Gastrocnemius medialis (tissue), 4 donors: ENCODE data around the gene PGAP2. TPM values are rescaled to one million over a fixed set of nuclear protein-coding genes. Genes with fewer than 3 reads are reported as not detected.
A peak's percentile ranks its signal among the peaks of the same experiment; 100 is the strongest.

Source experiments
- ATAC-seq, 2 donors: fragments of 150-250 bp; one replicate each; pipeline ENCODE4 v1.9.1; 2016
- DNase-seq, 2 donors: peaks; one replicate each; pipeline ENCODE4 v3.0.0-alpha.2; 2019
- H3K27ac ChIP-seq, 4 donors: fragments of 200-600 bp; sonication (generic); 1 replicate in 1 of 4; 2 replicates in 3 of 4; pipeline ENCODE4 v1.5.1; 2016 to 2018; ENCODE audit warnings: mild to moderate bottlenecking in 2 of 4, moderate library complexity in 1 of 4
- H3K27me3 ChIP-seq, 3 donors: fragments of 200-600 bp; sonication (generic) in 2 of 3; 1 replicate in 1 of 3; 2 replicates in 2 of 3; pipeline versions ENCODE4 v1.5.1 to v1.6.0; 2016 to 2019; ENCODE audit warnings: mild to moderate bottlenecking in 1 of 3, moderate library complexity in 1 of 3
- H3K36me3 ChIP-seq, 2 donors: fragments of 200-600 bp; sonication (generic) in 1 of 2; one replicate each; pipeline ENCODE4 v1.5.1; 2017 to 2018
- H3K4me1 ChIP-seq, 2 donors: fragments of 200-600 bp; sonication (generic) in 1 of 2; one replicate each; pipeline ENCODE4 v1.5.1; 2016 to 2017; ENCODE audit warnings: mild to moderate bottlenecking in 2 of 2
- H3K4me3 ChIP-seq, 4 donors: fragments of 200-600 bp; sonication (generic) in 3 of 4; 1 replicate in 1 of 4; 2 replicates in 3 of 4; pipeline ENCODE4 v1.5.1; 2016 to 2019; ENCODE audit warnings: mild to moderate bottlenecking in 2 of 4
- H3K9me3 ChIP-seq, 3 donors: fragments of 200-600 bp; sonication (generic) in 2 of 3; 1 replicate in 1 of 3; 2 replicates in 2 of 3; pipeline ENCODE4 v1.5.1; 2016 to 2019
- POLR2A ChIP-seq, 2 donors: fragments of 450-650 bp; IDR thresholded peaks; one replicate each; pipeline ENCODE4 v1.6.1; 2017; ENCODE audit warnings: antibody characterized with exemption in 2 of 2, mild to moderate bottlenecking in 2 of 2, moderate library complexity in 2 of 2
- in situ Hi-C, 4 donors: fragments of 200-750 bp; cut with MboI; loops; one replicate each; pipeline versions ENCODE4 v1.15.0 to v1.8.0; 2017; ENCODE audit warnings: low sequenced_read_pairs in 4 of 4
- intact Hi-C: fragments of 100-400 bp; cut with DNase I; formaldehyde crosslinking; loops from one replicate; pipeline ENCODE4 v1.15.1; 2023; ENCODE audit warnings: low total_unique reads
- total RNA-seq, 4 donors: library from RNA; depleted of rRNA; stranded (reverse); fragments of >200 nt; gene quantifications; one replicate each; pipeline versions ENCODE4 v1.1.0 to v1.2.3, GENCODE V29; 2016
- TF ChIP-seq, protein P1 (sequence below), 5 experiments: fragments of 450-650 bp in 3 of 5; fragments of 200-600 bp in 2 of 5; sonication (generic) in 2 of 5; IDR thresholded peaks in 4 of 5; conservative IDR thresholded peaks in 1 of 5; 1 replicate in 4 of 5; 2 replicates in 1 of 5; pipeline ENCODE4 v1.5.1; 2016 to 2019; ENCODE audit warnings: antibody characterized with exemption in 5 of 5, mild to moderate bottlenecking in 3 of 5, moderate library complexity in 3 of 5

Gene PGAP2
- total RNA-seq, 4 donors from 2014 or later, result 4.6 to 8.0 (median 6.5) TPM

GRCh38 chr11:3855808-3856491 is 47.6 kb downstream of the PGAP2 start:
- intact Hi-C loops (loop anchor here (1.0 to 5.0 kb wide), 4 partner anchors 71 to 216 kb away; no protein-coding TSS in a partner anchor), in situ Hi-C loops (loop anchor here in 2 of 4 donors (10.0 to 25.0 kb wide), 2 partner anchors 106 to 189 kb away; no protein-coding TSS in a partner anchor)
- DNase-seq (peak; percentile 64 to 88), ATAC-seq (peak; percentile 18 to 32)
- Histone ChIP-seq H3K27ac (peak overlapping the region; percentile 99 to 100 (median 100)), H3K9me3 (no peaks in the 10 kb centered on the region), H3K27me3 (no peaks in the 10 kb centered on the region), H3K4me3 (peak overlapping the region; percentile 91 to 97 (median 96)), H3K36me3 (no peaks in the 10 kb centered on the region), H3K4me1 (peaks cover 61 to 64% of the 10 kb centered on the region in 2 donors)
- peak in 1 of 2 donors; percentile 40 for TF ChIP-seq POLR2A (IDR thresholded peaks at IDR 0.05)
- TF ChIP-seq, protein P1, sequence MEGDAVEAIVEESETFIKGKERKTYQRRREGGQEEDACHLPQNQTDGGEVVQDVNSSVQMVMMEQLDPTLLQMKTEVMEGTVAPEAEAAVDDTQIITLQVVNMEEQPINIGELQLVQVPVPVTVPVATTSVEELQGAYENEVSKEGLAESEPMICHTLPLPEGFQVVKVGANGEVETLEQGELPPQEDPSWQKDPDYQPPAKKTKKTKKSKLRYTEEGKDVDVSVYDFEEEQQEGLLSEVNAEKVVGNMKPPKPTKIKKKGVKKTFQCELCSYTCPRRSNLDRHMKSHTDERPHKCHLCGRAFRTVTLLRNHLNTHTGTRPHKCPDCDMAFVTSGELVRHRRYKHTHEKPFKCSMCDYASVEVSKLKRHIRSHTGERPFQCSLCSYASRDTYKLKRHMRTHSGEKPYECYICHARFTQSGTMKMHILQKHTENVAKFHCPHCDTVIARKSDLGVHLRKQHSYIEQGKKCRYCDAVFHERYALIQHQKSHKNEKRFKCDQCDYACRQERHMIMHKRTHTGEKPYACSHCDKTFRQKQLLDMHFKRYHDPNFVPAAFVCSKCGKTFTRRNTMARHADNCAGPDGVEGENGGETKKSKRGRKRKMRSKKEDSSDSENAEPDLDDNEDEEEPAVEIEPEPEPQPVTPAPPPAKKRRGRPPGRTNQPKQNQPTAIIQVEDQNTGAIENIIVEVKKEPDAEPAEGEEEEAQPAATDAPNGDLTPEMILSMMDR (IDR thresholded peaks at IDR 0.05 in 4 of 5, conservative IDR thresholded peaks at IDR 0.05 in 1 of 5), result no peak

- peaks cover 71 to 75% of the 10 kb centered on the region in 2 donors for H3K4me1 ChIP-seq
- DNase-seq (no peak), ATAC-seq (no peak)
- no peaks in the 10 kb centered on the region for H3K9me3 ChIP-seq
- in situ Hi-C loops, result loop anchor here in 2 of 4 donors (10.0 to 25.0 kb wide), 2 partner anchors 105 to 188 kb away; no protein-coding TSS in a partner anchor
- TF ChIP-seq, protein P1 (IDR thresholded peaks at IDR 0.05 in 4 of 5, conservative IDR thresholded peaks at IDR 0.05 in 1 of 5), result no peak
- TF ChIP-seq POLR2A (IDR thresholded peaks at IDR 0.05), result no peak
- intact Hi-C loops, result loop anchor here (5.0 kb wide), 2 partner anchors 70 to 90 kb away; no protein-coding TSS in a partner anchor
- H3K36me3 ChIP-seq, result no peaks in the 10 kb centered on the region
- peak overlapping the region; percentile 99 to 100 (median 100) for H3K27ac ChIP-seq
- peak overlapping the region; percentile 91 to 97 (median 96) for H3K4me3 ChIP-seq
- H3K27me3 ChIP-seq, result no peaks in the 10 kb centered on the region
Measured at GRCh38 chr11:3856856-3857553, 48.6 kb downstream of the PGAP2 start.

GRCh38 chr11:3857628-3858027 is 49.3 kb downstream of the PGAP2 start:
- Histone ChIP-seq H3K4me1 (peaks cover 75 to 76% of the 10 kb centered on the region in 2 donors), H3K4me3 (peak overlapping the region; percentile 91 to 97 (median 96)), H3K27me3 (no peaks in the 10 kb centered on the region), H3K27ac (peak overlapping the region; percentile 99 to 100 (median 100)), H3K9me3 (no peaks in the 10 kb centered on the region), H3K36me3 (no peaks in the 10 kb centered on the region)
- ATAC-seq, result no peak
- in situ Hi-C loops (loop anchor here in 2 of 4 donors (10.0 to 25.0 kb wide), 2 partner anchors 105 to 187 kb away; no protein-coding TSS in a partner anchor), intact Hi-C loops (loop anchor here (5.0 kb wide), 2 partner anchors 70 to 90 kb away; no protein-coding TSS in a partner anchor)
- TF ChIP-seq POLR2A (IDR thresholded peaks at IDR 0.05), result peak in 1 of 2 donors; percentile 12
- TF ChIP-seq, protein P1 (IDR thresholded peaks at IDR 0.05 in 4 of 5, conservative IDR thresholded peaks at IDR 0.05 in 1 of 5), result no peak
- DNase-seq, result no peak

GRCh38 chr11:3859373-3859881 is 51.1 kb downstream of the PGAP2 start:
- Histone ChIP-seq H3K27ac (peak overlapping the region; percentile 99 to 100 (median 100)), H3K4me1 (peaks cover 71 to 75% of the 10 kb centered on the region in 2 donors), H3K9me3 (no peaks in the 10 kb centered on the region), H3K36me3 (no peaks in the 10 kb centered on the region), H3K4me3 (peak overlapping the region; percentile 24 to 97 (median 92)), H3K27me3 (no peaks in the 10 kb centered on the region)
- in situ Hi-C loops, result loop anchor here in 2 of 4 donors (10.0 to 25.0 kb wide), 2 partner anchors 103 to 185 kb away; no protein-coding TSS in a partner anchor
- peak; percentile 83 to 93 for DNase-seq
- peak; percentile 44 to 63 for TF ChIP-seq POLR2A (IDR thresholded peaks at IDR 0.05)
- TF ChIP-seq, protein P1 (IDR thresholded peaks at IDR 0.05 in 4 of 5, conservative IDR thresholded peaks at IDR 0.05 in 1 of 5), result no peak
- intact Hi-C loops, result loop anchor here (5.0 kb wide), 2 partner anchors 68 to 88 kb away; no protein-coding TSS in a partner anchor
- peak; percentile 39 to 45 for ATAC-seq
